Body of pancreas (tissue), 4 donors: Measurements from ENCODE around the gene NAMPT.

Experiments
- POLR2A ChIP-seq, 3 donors: fragments of 450-650 bp; IDR thresholded peaks; one replicate each; pipeline ENCODE4 v1.6.1; 2016; ENCODE audit warnings: antibody characterized with exemption in 3 of 3, mild to moderate bottlenecking in 2 of 3
- TF ChIP-seq, protein P1 (sequence below), 7 experiments: fragments of 450-650 bp in 4 of 7; fragments of 200-600 bp in 3 of 7; sonication (generic) in 3 of 7; IDR thresholded peaks; one replicate each; pipeline ENCODE4 v1.5.1; 2016 to 2019; ENCODE audit warnings: antibody characterized with exemption in 7 of 7

DNA sequence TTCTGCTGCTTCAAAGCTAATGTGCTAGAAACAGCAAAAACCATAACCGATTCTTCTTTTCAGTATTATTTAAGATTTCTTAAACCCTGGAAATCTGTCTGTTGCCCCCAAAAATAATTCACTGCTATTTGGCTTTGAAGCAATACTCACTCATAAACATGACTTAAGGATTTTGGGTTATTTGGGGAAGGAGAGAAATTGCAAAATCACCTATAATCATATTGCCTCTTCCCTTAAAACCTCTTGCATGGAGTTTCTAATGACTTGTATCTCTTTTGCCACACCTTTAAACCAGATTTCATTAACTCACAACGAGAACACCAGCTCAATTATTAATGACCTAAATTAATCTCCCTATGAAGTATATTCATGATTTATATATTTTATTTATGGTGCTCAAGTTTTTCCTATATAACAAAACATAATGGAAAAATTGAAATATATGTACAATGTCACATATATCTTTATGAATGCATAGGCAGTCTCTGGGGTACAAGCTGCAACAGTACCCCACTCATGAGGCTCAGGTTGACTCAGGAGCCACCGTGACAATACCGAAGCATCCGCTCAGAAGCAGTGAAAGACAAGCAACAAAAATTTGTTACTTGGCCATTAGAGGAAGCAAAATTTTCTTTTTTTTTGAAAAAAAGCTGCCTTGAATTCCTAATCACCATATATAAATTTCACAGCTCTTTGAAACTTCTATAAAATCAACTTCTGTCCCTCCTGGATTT lies 3.0 kb downstream of the NAMPT start:
- TF ChIP-seq, protein P1, sequence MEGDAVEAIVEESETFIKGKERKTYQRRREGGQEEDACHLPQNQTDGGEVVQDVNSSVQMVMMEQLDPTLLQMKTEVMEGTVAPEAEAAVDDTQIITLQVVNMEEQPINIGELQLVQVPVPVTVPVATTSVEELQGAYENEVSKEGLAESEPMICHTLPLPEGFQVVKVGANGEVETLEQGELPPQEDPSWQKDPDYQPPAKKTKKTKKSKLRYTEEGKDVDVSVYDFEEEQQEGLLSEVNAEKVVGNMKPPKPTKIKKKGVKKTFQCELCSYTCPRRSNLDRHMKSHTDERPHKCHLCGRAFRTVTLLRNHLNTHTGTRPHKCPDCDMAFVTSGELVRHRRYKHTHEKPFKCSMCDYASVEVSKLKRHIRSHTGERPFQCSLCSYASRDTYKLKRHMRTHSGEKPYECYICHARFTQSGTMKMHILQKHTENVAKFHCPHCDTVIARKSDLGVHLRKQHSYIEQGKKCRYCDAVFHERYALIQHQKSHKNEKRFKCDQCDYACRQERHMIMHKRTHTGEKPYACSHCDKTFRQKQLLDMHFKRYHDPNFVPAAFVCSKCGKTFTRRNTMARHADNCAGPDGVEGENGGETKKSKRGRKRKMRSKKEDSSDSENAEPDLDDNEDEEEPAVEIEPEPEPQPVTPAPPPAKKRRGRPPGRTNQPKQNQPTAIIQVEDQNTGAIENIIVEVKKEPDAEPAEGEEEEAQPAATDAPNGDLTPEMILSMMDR (IDR thresholded peaks at IDR 0.05), result no peak
- TF ChIP-seq POLR2A (IDR thresholded peaks at IDR 0.05), result no peak
